GM18517 (cell line): ENCODE measurements around the gene MLYCD.

ENCODE experiments used
- ATAC-seq: cut with Tn5 transposase; IDR thresholded peaks from one replicate; pipeline ENCODE4 v1.9.1; 2021; ENCODE audit warnings: mild to moderate bottlenecking, moderate library complexity; ENCODE audit not compliant: unreplicated experiment

MLYCD gene

GRCh38 chr16:83925095-83925905, 26.4 kb downstream of the MLYCD start:
- no peak for ATAC-seq

GRCh38 chr16:83925957-83926725, 27.2 kb downstream of the MLYCD start:
- ATAC-seq = no peak

GRCh38 chr16:83926726-83927397, 27.9 kb downstream of the MLYCD start:
- no peak for ATAC-seq

- no peak for ATAC-seq
Measured at GRCh38 chr16:83928341-83929055, 29.6 kb downstream of the MLYCD start.

GRCh38 chr16:83929811-83930555, 31.1 kb downstream of the MLYCD start:
- no peak for ATAC-seq

GRCh38 chr16:83930730-83931500, 32.0 kb downstream of the MLYCD start:
- ATAC-seq = no peak

GRCh38 chr16:83931556-83931955, 32.6 kb downstream of the MLYCD start:
- no peak for ATAC-seq

- no peak for ATAC-seq
Measured at GRCh38 chr16:83932304-83932703, 33.4 kb downstream of the MLYCD start.

GRCh38 chr16:83932955-83933673, 34.2 kb downstream of the MLYCD start:
- ATAC-seq = no peak

GRCh38 chr16:83933885-83934683, 35.2 kb downstream of the MLYCD start:
- no peak for ATAC-seq

GRCh38 chr16:83934684-83934977, 35.7 kb downstream of the MLYCD start:
- ATAC-seq = no peak

- no peak for ATAC-seq
Measured at GRCh38 chr16:83935005-83935857, 36.3 kb downstream of the MLYCD start.

- ATAC-seq = no peak
Measured at GRCh38 chr16:83935858-83936255, 36.9 kb downstream of the MLYCD start.

GRCh38 chr16:83936581-83937165, 37.8 kb downstream of the MLYCD start:
- ATAC-seq = no peak

- ATAC-seq = no peak
Measured at GRCh38 chr16:83937267-83937666, 38.4 kb downstream of the MLYCD start.

GRCh38 chr16:83937922-83938885, 39.3 kb downstream of the MLYCD start:
- no peak for ATAC-seq
